ENCODE data around the gene RIN1.
A peak's percentile ranks its signal among the peaks of the same experiment; 100 is the strongest.
"Not testable (repeated sequence)": the region's sequence is repeated elsewhere in the genome, so short reads cannot be mapped to it uniquely, and the experiment has no call there.

The RIN1 gene

DNA sequence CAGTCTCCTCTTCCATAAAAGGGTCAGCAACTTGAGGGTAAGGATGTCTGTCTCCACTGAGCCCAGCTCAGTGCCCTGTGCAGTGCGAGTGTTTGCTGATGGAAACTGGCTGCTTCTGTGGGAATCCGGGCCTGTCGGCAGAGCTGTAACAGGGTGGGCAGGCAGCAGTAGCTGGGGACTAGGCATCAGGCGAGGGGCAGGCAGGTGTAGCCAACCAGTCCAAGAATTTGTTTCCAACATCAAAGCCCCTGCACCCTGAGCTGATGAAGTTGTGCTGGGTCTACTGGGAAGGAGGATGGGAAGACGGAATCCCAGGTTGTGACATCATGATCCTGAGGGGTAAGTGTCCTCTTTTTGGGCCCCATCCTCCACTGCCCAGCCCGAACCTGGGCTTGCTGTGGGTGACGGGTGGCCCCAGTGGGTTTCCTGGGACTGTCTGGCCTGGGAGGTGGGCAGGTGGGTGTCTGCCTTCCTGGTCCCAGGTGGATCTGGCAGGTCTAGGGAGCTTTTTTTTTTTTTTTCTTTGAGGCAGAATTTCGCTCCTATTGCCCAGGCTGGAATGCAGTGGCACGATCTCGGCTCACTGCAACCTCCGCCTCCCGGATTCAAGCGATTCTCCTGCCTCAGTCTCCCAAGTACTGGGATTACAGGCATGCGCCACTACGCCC, 24.3 kb upstream of the RIN1 start:
- DNase-seq (ENCODE audit: low read depth in 2 of 2) = no peak

- no peak for DNase-seq (ENCODE audit: low read depth in 2 of 2)
Observed at GRCh38 chr11:66359662-66360087, 23.4 kb upstream of the RIN1 start.

GRCh38 chr11:66350560-66351235, 14.5 kb upstream of the RIN1 start:
- DNase-seq (ENCODE audit: low read depth in 2 of 2) = not testable (repeated sequence)

GRCh38 chr11:66349084-66349386, 12.8 kb upstream of the RIN1 start:
- DNase-seq (ENCODE audit: low read depth in 2 of 2) = no peak

- peak; percentile 53 to 60 for DNase-seq (ENCODE audit: low read depth in 2 of 2)
Observed at GRCh38 chr11:66347425-66348276, 11.4 kb upstream of the RIN1 start, which contains the start of gene B4GAT1. Gene B4GAT1, minus strand, starts transcription at chr11:66347629. Its CDS starts 84 bp downstream, at chr11:66347545.

DNA sequence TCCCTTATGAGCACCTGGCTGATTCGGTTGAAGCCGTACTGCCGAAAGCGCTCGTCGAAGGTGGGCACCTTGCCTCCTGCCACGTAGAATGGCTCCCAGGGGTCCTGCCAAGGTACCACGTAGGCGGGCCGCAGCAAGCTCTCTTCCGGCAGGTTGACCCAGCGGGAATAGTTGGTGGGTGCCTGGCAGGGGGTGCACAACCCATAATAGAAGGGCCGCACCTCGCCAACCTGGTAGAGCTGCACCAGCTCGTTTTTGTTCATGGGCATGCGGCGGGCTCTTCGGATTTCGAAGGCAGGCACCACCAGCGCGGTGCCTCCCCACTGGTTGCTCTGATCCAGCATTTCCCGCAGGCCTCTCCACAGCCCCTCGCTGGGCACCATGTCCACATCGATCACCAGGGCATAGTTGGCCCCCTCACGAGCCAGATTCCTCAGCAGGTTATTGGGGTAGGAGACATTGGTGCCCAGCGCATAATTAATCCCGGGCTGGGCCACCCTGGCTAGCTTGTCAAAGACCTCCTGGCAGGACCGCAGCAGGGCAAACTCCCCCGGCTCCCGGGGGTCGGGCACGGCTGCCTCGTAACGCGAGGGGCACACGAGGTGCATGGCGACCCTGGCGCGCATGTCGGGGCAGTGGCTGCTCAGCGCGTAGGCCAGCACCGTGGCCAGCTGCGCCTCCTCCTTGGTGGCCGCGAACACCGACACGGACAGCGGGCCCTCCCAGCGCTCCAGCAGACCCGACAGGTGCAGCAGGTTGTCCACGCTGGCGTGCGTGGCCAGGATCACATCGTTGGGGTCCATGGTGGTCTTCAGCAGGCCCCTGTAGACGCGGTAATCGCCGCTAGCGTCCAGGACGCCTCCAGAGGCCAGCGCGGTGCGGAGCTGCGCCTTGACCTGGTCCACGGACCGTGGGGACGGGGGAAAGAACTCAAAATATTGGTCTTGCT, 10.5 kb upstream of the RIN1 start:
- no peak for DNase-seq (ENCODE audit: low read depth in 2 of 2)

GRCh38 chr11:66345316-66345649, 9.0 kb upstream of the RIN1 start:
- no peak for DNase-seq (ENCODE audit: low read depth in 2 of 2)

GRCh38 chr11:66344550-66345315, 8.5 kb upstream of the RIN1 start, which contains the start of gene BRMS1:
Gene BRMS1, minus strand, starts transcription at chr11:66345104. Its CDS starts 2,870 bp downstream, at chr11:66342234.
- peak; percentile 87 to 93 for DNase-seq (ENCODE audit: low read depth in 2 of 2)

- DNase-seq (ENCODE audit: low read depth in 2 of 2) = no peak
Observed at GRCh38 chr11:66343176-66343575, 6.9 kb upstream of the RIN1 start.

DNA sequence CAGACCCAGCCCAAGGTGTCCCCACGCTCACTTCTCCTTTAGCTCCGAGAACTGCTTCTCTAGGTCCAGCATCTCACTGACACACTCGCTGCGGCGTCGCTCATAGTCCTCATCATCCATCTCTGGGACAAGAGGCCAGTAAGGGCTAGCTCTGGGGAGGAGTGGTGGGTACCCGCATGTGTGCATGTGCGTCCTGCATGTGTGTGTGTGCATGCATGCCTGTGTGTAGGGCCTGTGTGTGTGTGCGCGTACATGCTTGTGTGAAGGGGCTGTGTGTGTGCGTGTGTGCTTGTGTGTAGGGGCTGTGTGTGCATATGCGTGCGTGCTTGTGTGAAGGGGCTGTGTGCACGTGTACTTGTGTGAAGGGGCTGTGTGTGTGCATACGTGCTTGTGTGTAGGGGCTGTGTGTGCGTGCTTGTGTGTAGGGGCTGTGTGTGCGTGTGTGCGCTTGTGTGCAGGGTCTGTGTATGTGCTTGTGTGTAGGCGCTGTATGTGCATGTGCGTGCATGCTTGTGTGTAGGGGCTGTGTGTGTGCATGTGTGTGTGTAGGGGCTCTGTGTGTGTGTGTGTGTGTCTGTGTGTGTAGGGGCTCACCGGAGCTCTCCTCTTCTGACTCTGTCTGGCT, 5.4 kb upstream of the RIN1 start:
- DNase-seq (ENCODE audit: low read depth in 2 of 2) = no peak

DNA sequence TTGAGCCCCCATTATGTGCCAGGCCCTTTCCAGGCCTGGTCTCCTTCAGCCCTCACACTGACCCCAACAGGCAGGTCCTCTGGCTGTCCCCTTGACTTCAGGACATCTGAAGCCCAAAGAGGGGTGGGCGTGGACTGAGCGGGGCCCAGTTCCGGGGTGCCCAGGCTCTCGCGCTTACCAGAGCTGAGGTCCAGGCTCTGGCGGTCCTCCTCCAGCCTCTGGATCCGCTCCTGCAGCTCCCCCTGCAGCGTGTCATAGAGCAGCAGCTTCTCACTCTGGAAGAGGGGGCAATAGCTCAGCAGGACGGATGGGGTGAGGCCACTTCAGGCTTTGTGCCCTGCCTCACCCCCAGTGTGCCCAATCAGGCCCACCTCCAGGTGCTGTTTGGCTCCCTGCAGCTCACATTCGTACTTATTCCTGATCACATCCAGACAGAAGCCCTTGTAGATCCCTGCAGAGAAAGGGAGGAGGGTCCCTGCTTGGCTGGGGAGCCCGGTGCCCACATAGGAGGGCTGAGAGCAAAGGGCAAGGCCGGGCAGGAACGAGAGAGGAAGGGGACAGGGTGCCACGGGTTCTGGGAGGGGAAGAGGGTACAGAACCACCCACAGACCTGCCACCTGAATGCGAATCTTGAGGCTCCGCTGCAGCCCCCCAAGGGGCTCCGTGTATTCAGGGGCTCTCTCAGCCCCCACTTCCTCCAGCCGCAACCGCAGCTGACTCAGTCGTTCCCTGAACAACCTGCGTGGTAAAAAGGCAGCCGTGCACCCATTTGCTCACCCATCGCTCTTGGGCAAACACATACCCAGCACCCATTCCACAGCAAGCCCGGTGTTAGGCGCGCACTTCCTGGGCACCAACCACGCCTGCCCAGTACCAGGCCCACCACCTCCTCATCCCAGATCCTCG, 4.6 kb upstream of the RIN1 start:
- DNase-seq (ENCODE audit: low read depth in 2 of 2) = no peak

GRCh38 chr11:66339686-66340483, 3.7 kb upstream of the RIN1 start:
- no peak for DNase-seq (ENCODE audit: low read depth in 2 of 2)

DNA sequence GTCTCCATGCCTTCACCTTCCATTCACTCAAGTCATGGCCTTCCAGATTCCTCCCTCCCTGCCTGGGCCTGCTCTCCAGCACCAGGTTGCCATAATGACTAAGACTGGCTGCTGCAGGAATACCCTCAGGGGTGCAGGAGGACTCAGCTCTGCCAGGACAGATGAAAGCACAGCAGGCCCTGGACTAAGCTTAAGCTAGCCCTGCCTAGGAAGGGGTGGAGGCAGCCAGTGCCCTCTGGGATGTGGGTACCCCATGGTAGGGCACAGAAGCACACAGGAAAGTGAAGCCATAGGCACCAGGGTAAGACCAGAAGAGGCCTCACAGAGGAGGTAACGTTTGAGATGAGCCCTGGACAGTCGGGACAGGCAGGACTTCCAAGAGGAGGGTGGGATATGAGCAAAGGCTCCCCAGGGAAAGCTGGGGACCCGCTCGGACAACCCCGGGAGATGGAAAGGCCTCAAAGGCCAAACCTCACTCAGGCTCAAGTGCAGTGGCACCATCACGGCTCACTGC, 3.0 kb upstream of the RIN1 start:
- DNase-seq (ENCODE audit: low read depth in 2 of 2) = no peak

GRCh38 chr11:66338276-66339161, 2.3 kb upstream of the RIN1 start:
- no peak for DNase-seq (ENCODE audit: low read depth in 2 of 2)

DNA sequence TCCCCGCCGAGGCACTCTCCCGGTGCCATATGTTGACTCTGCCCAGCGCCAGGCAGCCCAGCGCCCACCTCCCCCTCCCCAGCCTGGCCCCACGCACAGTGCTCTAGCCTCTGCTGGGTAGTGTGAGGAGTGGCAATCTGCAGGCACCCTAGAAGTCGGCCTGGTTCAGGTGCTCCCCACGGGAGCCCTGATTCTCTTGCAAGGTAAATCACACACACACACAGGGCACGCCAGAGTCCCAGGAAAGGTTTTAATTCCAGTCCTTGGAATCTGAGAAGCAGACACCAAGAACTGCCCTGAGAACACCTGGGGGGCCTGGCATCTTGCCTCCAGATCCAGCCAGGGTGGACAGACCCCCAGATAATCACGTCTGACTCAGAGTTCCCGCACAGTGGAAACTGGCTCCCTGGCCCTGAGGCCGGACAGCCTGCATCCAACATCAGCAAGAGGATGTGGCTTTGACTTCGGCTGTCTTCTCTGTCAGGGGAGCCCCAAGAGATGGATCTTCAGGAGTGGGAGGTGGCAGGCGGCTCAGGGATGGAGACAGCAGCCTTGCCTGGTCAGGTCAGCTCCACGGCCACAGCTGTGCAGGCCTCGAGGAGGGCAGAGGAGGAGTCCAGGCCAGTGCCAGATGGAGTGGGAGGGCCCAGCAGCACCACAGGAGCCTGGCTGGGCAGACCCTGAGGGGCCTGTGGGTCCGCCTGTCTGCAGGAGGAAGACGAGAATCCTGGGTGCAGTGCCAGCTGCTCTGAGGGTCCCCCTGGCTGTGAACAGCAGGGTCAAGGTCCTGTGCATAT, 1.1 kb upstream of the RIN1 start:
- DNase-seq (ENCODE audit: low read depth in 2 of 2) = no peak

DNA sequence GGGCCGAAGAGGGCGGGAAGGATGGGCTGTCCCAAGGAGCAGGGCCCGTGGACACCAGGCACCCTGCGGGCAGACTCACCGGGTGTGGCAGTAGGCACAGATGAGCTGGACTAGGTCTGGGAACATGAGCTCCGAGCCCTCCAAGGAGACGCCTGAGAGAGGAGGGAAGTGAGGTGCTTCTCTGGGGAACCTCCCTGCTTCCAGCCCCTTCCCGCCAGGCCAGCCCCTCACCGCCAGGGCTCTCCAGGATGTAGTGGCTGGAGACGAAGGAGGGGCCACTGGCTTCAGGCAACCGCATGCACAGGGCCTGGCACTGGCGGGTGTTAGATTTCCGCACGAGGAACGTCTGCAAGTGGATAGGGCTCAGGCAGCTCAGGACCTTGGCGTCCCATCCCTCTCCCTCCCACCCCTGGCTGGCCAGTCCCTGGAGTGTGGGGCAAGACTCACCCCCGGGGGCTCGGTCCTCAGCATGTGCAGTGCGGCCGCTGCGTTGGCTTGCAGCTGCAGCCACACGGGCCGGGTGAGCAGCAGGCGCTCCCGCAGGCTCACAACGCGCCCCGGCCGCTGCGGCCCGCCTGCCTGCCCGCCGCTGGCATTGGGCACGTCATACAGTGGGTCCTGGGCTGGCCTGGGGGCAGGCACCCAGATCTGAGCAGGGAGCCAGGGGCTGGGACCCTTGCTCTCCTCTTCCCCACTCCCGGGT, 552 bp downstream of the RIN1 start:
- DNase-seq (ENCODE audit: low read depth in 2 of 2) = no peak

All from stimulated activated CD8-positive, alpha-beta memory T cell treated with anti-CD3 and anti-CD28 coated beads, Interleukin-15, amount 100 ng/mL, for 4 hours (primary cell).